SU-DHL-6 (cell line): Measurements from ENCODE around the gene BRICD5.

Experiments used
- H2AFZ ChIP-seq: fragments of 200-600 bp; sonication (generic); 2 replicates; pipeline ENCODE4 v1.6.1; 2014; ENCODE audit warnings: low read depth, mild to moderate bottlenecking, moderate library complexity, mixed read lengths, antibody characterized with exemption, low read length; ENCODE audit not compliant: severe bottlenecking
- H3F3A ChIP-seq: fragments of 200-600 bp; shearing (Covaris generic); 2 replicates; pipeline ENCODE4 v1.6.0; 2016; ENCODE audit warnings: antibody characterized with exemption, mild to moderate bottlenecking; ENCODE audit not compliant: insufficient read depth
- H3K27ac ChIP-seq: fragments of 200-600 bp; sonication (generic); 2 replicates; pipeline ENCODE4 v1.5.1; 2016; ENCODE audit warnings: low read depth, mild to moderate bottlenecking, low read length, moderate library complexity, mixed read lengths
- H3K27me3 ChIP-seq: fragments of 200-600 bp; sonication (generic), shearing (Covaris generic); 2 replicates; pipeline ENCODE4 v1.6.0; 2014; ENCODE audit warnings: mild to moderate bottlenecking, low read length
- H3K36me3 ChIP-seq: fragments of 200-600 bp; sonication (generic); 2 replicates; pipeline ENCODE4 v1.6.1; 2014; ENCODE audit warnings: mild to moderate bottlenecking, low read length, mixed read lengths
- H3K4me2 ChIP-seq: fragments of 300-600, 200-600 bp; shearing (Covaris generic), sonication (generic); 2 replicates; pipeline ENCODE4 v1.6.0; 2014; ENCODE audit warnings: low read length, low read depth, mild to moderate bottlenecking; ENCODE audit not compliant: poor library complexity, severe bottlenecking
- H3K4me3 ChIP-seq: fragments of 200-600 bp; sonication (generic); 2 replicates; pipeline ENCODE4 v1.5.1; 2014; ENCODE audit warnings: antibody characterized with exemption, low read length, mild to moderate bottlenecking, mixed read lengths; ENCODE audit not compliant: insufficient read depth, poor library complexity, severe bottlenecking
- H3K79me2 ChIP-seq: fragments of 200-600 bp; sonication (generic); 2 replicates; pipeline ENCODE4 v1.6.1; 2014; ENCODE audit warnings: mild to moderate bottlenecking, low read length, moderate library complexity; ENCODE audit not compliant: insufficient read depth
- H3K9ac ChIP-seq: fragments of 200-600 bp; sonication (generic); 2 replicates; pipeline ENCODE4 v1.7.0; 2014; ENCODE audit warnings: mild to moderate bottlenecking, low read length
- H3K9me2 ChIP-seq: fragments of 200-600 bp; sonication (generic); replicated peaks from 2 replicates; pipeline ENCODE4 v1.6.1; 2014; ENCODE audit warnings: low read length; ENCODE audit not compliant: insufficient read depth
- H3K9me3 ChIP-seq: fragments of 200-600 bp; sonication (generic); 2 replicates; pipeline ENCODE4 v1.6.1; 2014; ENCODE audit warnings: low read length, mixed read lengths; ENCODE audit not compliant: insufficient read depth
- H4K20me1 ChIP-seq: fragments of 200-600 bp; sonication (generic); 2 replicates; pipeline ENCODE4 v1.6.1; 2014; ENCODE audit warnings: low read depth, mild to moderate bottlenecking, antibody characterized with exemption, low read length, moderate library complexity, mixed read lengths
- CTCF ChIP-seq: fragments of 200-600 bp; sonication (generic); IDR thresholded peaks from one replicate; pipeline ENCODE4 v1.5.1; 2017; ENCODE audit warnings: antibody characterized with exemption, mild to moderate bottlenecking, low read length, moderate library complexity; ENCODE audit not compliant: insufficient read depth, poor library complexity, severe bottlenecking
- EZH2phosphoT487 ChIP-seq: fragments of 200-600 bp; sonication (generic), shearing (Covaris generic); conservative IDR thresholded peaks from 2 replicates; pipeline ENCODE4 v1.6.1; 2018; ENCODE audit warnings: mild to moderate bottlenecking, antibody characterized with exemption, low read length, moderate library complexity, mixed read lengths

The BRICD5 gene

GRCh38 chr16:2165861-2166260, 44.8 kb downstream of the BRICD5 start:
- H3K79me2 ChIP-seq: peaks cover 35% of the 10 kb centered on the region
- no peak overlapping the region for H3K4me2 ChIP-seq
- H3K9me3 ChIP-seq: no peaks in the 10 kb centered on the region
- H3K36me3 ChIP-seq: no peaks in the 10 kb centered on the region
- no peak overlapping the region for H3K4me3 ChIP-seq
- H2AFZ ChIP-seq: no peak overlapping the region
- H3K9me2 ChIP-seq: no peaks in the 10 kb centered on the region
- H3K9ac ChIP-seq: no peak overlapping the region
- no peaks in the 10 kb centered on the region for H3F3A ChIP-seq
- H4K20me1 ChIP-seq: no peaks in the 10 kb centered on the region
- no peaks in the 10 kb centered on the region for H3K27me3 ChIP-seq
- TF ChIP-seq EZH2phosphoT487: no peak
- no peak for TF ChIP-seq CTCF
- no peak overlapping the region for H3K27ac ChIP-seq

GRCh38 chr16:2163211-2163881, 47.3 kb downstream of the BRICD5 start:
- Histone ChIP-seq H3K27me3 (no peaks in the 10 kb centered on the region), H4K20me1 (no peaks in the 10 kb centered on the region), H3K9me3 (no peaks in the 10 kb centered on the region), H3K4me2 (no peak overlapping the region), H2AFZ (no peak overlapping the region), H3K79me2 (peaks cover 58% of the 10 kb centered on the region), H3K27ac (no peak overlapping the region), H3K9me2 (no peaks in the 10 kb centered on the region), H3K36me3 (no peaks in the 10 kb centered on the region), H3K9ac (no peak overlapping the region), H3K4me3 (no peak overlapping the region), H3F3A (no peaks in the 10 kb centered on the region)
- TF ChIP-seq EZH2phosphoT487: no peak
- TF ChIP-seq CTCF: no peak

- no peak for TF ChIP-seq EZH2phosphoT487
- TF ChIP-seq CTCF: no peak
- Histone ChIP-seq H3K4me2 (no peak overlapping the region), H3K27me3 (no peaks in the 10 kb centered on the region), H3K4me3 (no peak overlapping the region), H3K9me2 (no peaks in the 10 kb centered on the region), H2AFZ (no peak overlapping the region), H3K36me3 (no peaks in the 10 kb centered on the region), H3F3A (no peaks in the 10 kb centered on the region), H3K9ac (no peak overlapping the region), H4K20me1 (no peaks in the 10 kb centered on the region), H3K79me2 (peaks cover 65% of the 10 kb centered on the region), H3K9me3 (no peaks in the 10 kb centered on the region), H3K27ac (no peak overlapping the region)
Measured at GRCh38 chr16:2162676-2163118, 48.0 kb downstream of the BRICD5 start.
